ENCODE results near the gene SASH3. TPM values are rescaled to one million over a fixed set of nuclear protein-coding genes. Genes with fewer than 3 reads are reported as not detected.

Gene SASH3
- polyA plus RNA-seq, 2 donors: 2.1 to 2.8 TPM

GRCh38 chrX:129755779-129756650, 23.7 kb upstream of the SASH3 start:
- 76 to 79% methylated on average over 18 of the region's 18 CpGs for WGBS, 2 donors
- H3K4me1 ChIP-seq (ENCODE audit: control insufficient read depth in 2 of 2, insufficient read depth in 2 of 2, low read length in 1 of 2): no peaks in the 10 kb centered on the region

GRCh38 chrX:129759576-129760061, 20.1 kb upstream of the SASH3 start:
- 41 to 51% methylated on average over 14 of the region's 14 CpGs for WGBS, 2 donors
- H3K9me3 ChIP-seq (ENCODE audit: control insufficient read depth in 2 of 2, insufficient read depth in 1 of 2, low read depth in 1 of 2, low read length in 1 of 2): no peaks in the 10 kb centered on the region
- no peak overlapping the region for H3K27ac ChIP-seq (ENCODE audit: low read depth in 2 of 2, low read length in 1 of 2)
- H3K4me1 ChIP-seq (ENCODE audit: control insufficient read depth in 2 of 2, insufficient read depth in 2 of 2, low read length in 1 of 2): no peaks in the 10 kb centered on the region
- no peak overlapping the region for H3K4me3 ChIP-seq (ENCODE audit: low read depth in 1 of 2, low read length in 2 of 2)
- H3K27me3 ChIP-seq (ENCODE audit: control insufficient read depth in 1 of 2, insufficient read depth in 2 of 2, low read length in 2 of 2): no peaks in the 10 kb centered on the region
- H3K36me3 ChIP-seq (ENCODE audit: control insufficient read depth in 2 of 2, insufficient read depth in 2 of 2, low read length in 1 of 2): no peaks in the 10 kb centered on the region

More at GRCh38 chrX:129755779-129756650, 23.7 kb upstream of the SASH3 start:
- H3K9me3 ChIP-seq (ENCODE audit: control insufficient read depth in 2 of 2, insufficient read depth in 1 of 2, low read depth in 1 of 2, low read length in 1 of 2): no peaks in the 10 kb centered on the region
- H3K27ac ChIP-seq (ENCODE audit: low read depth in 2 of 2, low read length in 1 of 2): no peak overlapping the region
- no peaks in the 10 kb centered on the region for H3K27me3 ChIP-seq (ENCODE audit: control insufficient read depth in 1 of 2, insufficient read depth in 2 of 2, low read length in 2 of 2)
- H3K4me3 ChIP-seq (ENCODE audit: low read depth in 1 of 2, low read length in 2 of 2): no peak overlapping the region
- H3K36me3 ChIP-seq (ENCODE audit: control insufficient read depth in 2 of 2, insufficient read depth in 2 of 2, low read length in 1 of 2): no peaks in the 10 kb centered on the region

- no peak overlapping the region for H3K4me3 ChIP-seq (ENCODE audit: low read depth in 1 of 2, low read length in 2 of 2)
- H3K36me3 ChIP-seq (ENCODE audit: control insufficient read depth in 2 of 2, insufficient read depth in 2 of 2, low read length in 1 of 2): no peaks in the 10 kb centered on the region
- H3K27ac ChIP-seq (ENCODE audit: low read depth in 2 of 2, low read length in 1 of 2): peak overlapping the region in 1 of 2 donors; percentile 56
- WGBS, 2 donors: 58 to 70% methylated on average over 9 of the region's 9 CpGs
- no peaks in the 10 kb centered on the region for H3K4me1 ChIP-seq (ENCODE audit: control insufficient read depth in 2 of 2, insufficient read depth in 2 of 2, low read length in 1 of 2)
- no peaks in the 10 kb centered on the region for H3K9me3 ChIP-seq (ENCODE audit: control insufficient read depth in 2 of 2, insufficient read depth in 1 of 2, low read depth in 1 of 2, low read length in 1 of 2)
- H3K27me3 ChIP-seq (ENCODE audit: control insufficient read depth in 1 of 2, insufficient read depth in 2 of 2, low read length in 2 of 2): no peaks in the 10 kb centered on the region
Observed at GRCh38 chrX:129760155-129760554, 19.6 kb upstream of the SASH3 start.

GRCh38 chrX:129760981-129761380, 18.8 kb upstream of the SASH3 start:
- H3K27me3 ChIP-seq (ENCODE audit: control insufficient read depth in 1 of 2, insufficient read depth in 2 of 2, low read length in 2 of 2): no peaks in the 10 kb centered on the region
- H3K27ac ChIP-seq (ENCODE audit: low read depth in 2 of 2, low read length in 1 of 2): no peak overlapping the region
- H3K4me3 ChIP-seq (ENCODE audit: low read depth in 1 of 2, low read length in 2 of 2): no peak overlapping the region
- no peaks in the 10 kb centered on the region for H3K36me3 ChIP-seq (ENCODE audit: control insufficient read depth in 2 of 2, insufficient read depth in 2 of 2, low read length in 1 of 2)
- no peaks in the 10 kb centered on the region for H3K4me1 ChIP-seq (ENCODE audit: control insufficient read depth in 2 of 2, insufficient read depth in 2 of 2, low read length in 1 of 2)
- no peaks in the 10 kb centered on the region for H3K9me3 ChIP-seq (ENCODE audit: control insufficient read depth in 2 of 2, insufficient read depth in 1 of 2, low read depth in 1 of 2, low read length in 1 of 2)
- 91 to 93% methylated on average over 6 of the region's 6 CpGs for WGBS, 2 donors

- no peak overlapping the region for H3K27ac ChIP-seq (ENCODE audit: low read depth in 2 of 2, low read length in 1 of 2)
- no peaks in the 10 kb centered on the region for H3K9me3 ChIP-seq (ENCODE audit: control insufficient read depth in 2 of 2, insufficient read depth in 1 of 2, low read depth in 1 of 2, low read length in 1 of 2)
- no peaks in the 10 kb centered on the region for H3K36me3 ChIP-seq (ENCODE audit: control insufficient read depth in 2 of 2, insufficient read depth in 2 of 2, low read length in 1 of 2)
- H3K4me3 ChIP-seq (ENCODE audit: low read depth in 1 of 2, low read length in 2 of 2): no peak overlapping the region
- no peaks in the 10 kb centered on the region for H3K4me1 ChIP-seq (ENCODE audit: control insufficient read depth in 2 of 2, insufficient read depth in 2 of 2, low read length in 1 of 2)
- H3K27me3 ChIP-seq (ENCODE audit: control insufficient read depth in 1 of 2, insufficient read depth in 2 of 2, low read length in 2 of 2): no peaks in the 10 kb centered on the region
- WGBS, 2 donors: 86 to 98% methylated on average over 4 of the region's 4 CpGs
Observed at GRCh38 chrX:129761596-129761995, 18.2 kb upstream of the SASH3 start.

GRCh38 chrX:129762448-129762847, 17.3 kb upstream of the SASH3 start:
- no peaks in the 10 kb centered on the region for H3K36me3 ChIP-seq (ENCODE audit: control insufficient read depth in 2 of 2, insufficient read depth in 2 of 2, low read length in 1 of 2)
- no peak overlapping the region for H3K4me3 ChIP-seq (ENCODE audit: low read depth in 1 of 2, low read length in 2 of 2)
- no peaks in the 10 kb centered on the region for H3K4me1 ChIP-seq (ENCODE audit: control insufficient read depth in 2 of 2, insufficient read depth in 2 of 2, low read length in 1 of 2)
- H3K27ac ChIP-seq (ENCODE audit: low read depth in 2 of 2, low read length in 1 of 2): no peak overlapping the region
- H3K9me3 ChIP-seq (ENCODE audit: control insufficient read depth in 2 of 2, insufficient read depth in 1 of 2, low read depth in 1 of 2, low read length in 1 of 2): no peaks in the 10 kb centered on the region
- 85 to 93% methylated on average over 3 of the region's 3 CpGs for WGBS, 2 donors
- no peaks in the 10 kb centered on the region for H3K27me3 ChIP-seq (ENCODE audit: control insufficient read depth in 1 of 2, insufficient read depth in 2 of 2, low read length in 2 of 2)

GRCh38 chrX:129763666-129764065, 16.1 kb upstream of the SASH3 start:
- H3K4me1 ChIP-seq (ENCODE audit: control insufficient read depth in 2 of 2, insufficient read depth in 2 of 2, low read length in 1 of 2): no peaks in the 10 kb centered on the region
- H3K27me3 ChIP-seq (ENCODE audit: control insufficient read depth in 1 of 2, insufficient read depth in 2 of 2, low read length in 2 of 2): no peaks in the 10 kb centered on the region

GRCh38 chrX:129768186-129768585, 11.6 kb upstream of the SASH3 start:
- H3K27ac ChIP-seq (ENCODE audit: low read depth in 2 of 2, low read length in 1 of 2): no peak overlapping the region
- H3K4me3 ChIP-seq (ENCODE audit: low read depth in 1 of 2, low read length in 2 of 2): no peak overlapping the region
- H3K27me3 ChIP-seq (ENCODE audit: control insufficient read depth in 1 of 2, insufficient read depth in 2 of 2, low read length in 2 of 2): no peaks in the 10 kb centered on the region
- H3K9me3 ChIP-seq (ENCODE audit: control insufficient read depth in 2 of 2, insufficient read depth in 1 of 2, low read depth in 1 of 2, low read length in 1 of 2): no peaks in the 10 kb centered on the region
- 91 to 94% methylated on average over 8 of the region's 8 CpGs for WGBS, 2 donors
- H3K4me1 ChIP-seq (ENCODE audit: control insufficient read depth in 2 of 2, insufficient read depth in 2 of 2, low read length in 1 of 2): no peaks in the 10 kb centered on the region
- H3K36me3 ChIP-seq (ENCODE audit: control insufficient read depth in 2 of 2, insufficient read depth in 2 of 2, low read length in 1 of 2): no peaks in the 10 kb centered on the region

More at GRCh38 chrX:129763666-129764065, 16.1 kb upstream of the SASH3 start:
- H3K9me3 ChIP-seq (ENCODE audit: control insufficient read depth in 2 of 2, insufficient read depth in 1 of 2, low read depth in 1 of 2, low read length in 1 of 2): no peaks in the 10 kb centered on the region
- no peaks in the 10 kb centered on the region for H3K36me3 ChIP-seq (ENCODE audit: control insufficient read depth in 2 of 2, insufficient read depth in 2 of 2, low read length in 1 of 2)
- no peak overlapping the region for H3K4me3 ChIP-seq (ENCODE audit: low read depth in 1 of 2, low read length in 2 of 2)
- no peak overlapping the region for H3K27ac ChIP-seq (ENCODE audit: low read depth in 2 of 2, low read length in 1 of 2)

- whole genome bisulfite sequencing, 2 donors: 80 to 86% methylated on average over 8 of the region's 8 CpGs
- Histone ChIP-seq H3K27me3 (ENCODE audit: control insufficient read depth in 1 of 2, insufficient read depth in 2 of 2, low read length in 2 of 2) (no peaks in the 10 kb centered on the region), H3K9me3 (ENCODE audit: control insufficient read depth in 2 of 2, insufficient read depth in 1 of 2, low read depth in 1 of 2, low read length in 1 of 2) (no peaks in the 10 kb centered on the region), H3K27ac (ENCODE audit: low read depth in 2 of 2, low read length in 1 of 2) (no peak overlapping the region), H3K4me3 (ENCODE audit: low read depth in 1 of 2, low read length in 2 of 2) (no peak overlapping the region), H3K36me3 (ENCODE audit: control insufficient read depth in 2 of 2, insufficient read depth in 2 of 2, low read length in 1 of 2) (no peaks in the 10 kb centered on the region), H3K4me1 (ENCODE audit: control insufficient read depth in 2 of 2, insufficient read depth in 2 of 2, low read length in 1 of 2) (no peaks in the 10 kb centered on the region)
Observed at GRCh38 chrX:129768586-129769466, 10.9 kb upstream of the SASH3 start.

Data from esophagus (tissue), 2 donors.